Prostate gland (tissue), 2 donors: ENCODE data around the gene MAML3.

Experiments used
- CTCF ChIP-seq, 4 experiments: fragments of 200-600 bp in 2 of 4; fragments of 450-650 bp in 2 of 4; sonication (generic) in 2 of 4; IDR thresholded peaks; 1 replicate in 3 of 4; 2 replicates in 1 of 4; pipeline ENCODE4 v1.5.1; 2016 to 2019; ENCODE audit warnings: antibody characterized with exemption in 4 of 4, mild to moderate bottlenecking in 2 of 4, moderate library complexity in 2 of 4
- POLR2AphosphoS5 ChIP-seq: sonication (generic); formaldehyde crosslinking; IDR thresholded peaks from one replicate; pipeline ENCODE4 v1.6.1; 2017; ENCODE audit warnings: antibody characterized with exemption

- TF ChIP-seq POLR2AphosphoS5 (peak; percentile 70), CTCF (IDR thresholded peaks at IDR 0.05) (no peak)
Measured at GRCh38 chr4:139696491-139696890, 457.5 kb downstream of the MAML3 start.
